Tibial artery (tissue), 4 donors: ENCODE measurements around the gene STARD10.

Source experiments
- DNase-seq, 2 donors: peaks; one replicate each; pipeline ENCODE4 v3.0.0-alpha.2; 2019
- H3K27ac ChIP-seq, 2 donors: fragments of 200-600 bp; sonication (generic) in 1 of 2; 1 replicate in 1 of 2; 2 replicates in 1 of 2; pipeline ENCODE4 v1.5.1; 2018 to 2019; ENCODE audit warnings: mild to moderate bottlenecking in 1 of 2
- H3K27me3 ChIP-seq, 2 donors: fragments of 200-600 bp; sonication (generic) in 1 of 2; one replicate each; pipeline versions ENCODE4 v1.5.1 to v1.6.0; 2016 to 2019
- H3K36me3 ChIP-seq, 3 donors: fragments of 200-600 bp; sonication (generic) in 2 of 3; one replicate each; pipeline ENCODE4 v1.5.1; 2016 to 2019; ENCODE audit warnings: mild to moderate bottlenecking in 2 of 3
- H3K4me1 ChIP-seq, 4 donors: fragments of 200-600 bp; sonication (generic) in 2 of 4; 1 replicate in 3 of 4; 2 replicates in 1 of 4; pipeline ENCODE4 v1.5.1; 2016 to 2019
- H3K4me3 ChIP-seq, 2 donors: fragments of 200-600 bp; sonication (generic) in 1 of 2; 1 replicate in 1 of 2; 2 replicates in 1 of 2; pipeline ENCODE4 v1.5.1; 2018 to 2019; ENCODE audit warnings: mild to moderate bottlenecking in 2 of 2
- H3K9me3 ChIP-seq, 3 donors: fragments of 200-600 bp; sonication (generic) in 1 of 3; one replicate each; pipeline ENCODE4 v1.5.1; 2016 to 2019
- intact Hi-C: fragments of 100-400 bp; cut with DNase I; formaldehyde crosslinking; loops from one replicate; pipeline ENCODE4 v1.15.0; 2023; ENCODE audit warnings: low total_unique reads
- TF ChIP-seq, protein P1 (sequence below), 2 experiments: fragments of 200-600 bp in 1 of 2; fragments of 450-650 bp in 1 of 2; IDR thresholded peaks; one replicate each; pipeline ENCODE4 v1.5.1; 2017 to 2019; ENCODE audit warnings: antibody characterized with exemption in 2 of 2, mild to moderate bottlenecking in 1 of 2, moderate library complexity in 1 of 2

The STARD10 gene

DNA sequence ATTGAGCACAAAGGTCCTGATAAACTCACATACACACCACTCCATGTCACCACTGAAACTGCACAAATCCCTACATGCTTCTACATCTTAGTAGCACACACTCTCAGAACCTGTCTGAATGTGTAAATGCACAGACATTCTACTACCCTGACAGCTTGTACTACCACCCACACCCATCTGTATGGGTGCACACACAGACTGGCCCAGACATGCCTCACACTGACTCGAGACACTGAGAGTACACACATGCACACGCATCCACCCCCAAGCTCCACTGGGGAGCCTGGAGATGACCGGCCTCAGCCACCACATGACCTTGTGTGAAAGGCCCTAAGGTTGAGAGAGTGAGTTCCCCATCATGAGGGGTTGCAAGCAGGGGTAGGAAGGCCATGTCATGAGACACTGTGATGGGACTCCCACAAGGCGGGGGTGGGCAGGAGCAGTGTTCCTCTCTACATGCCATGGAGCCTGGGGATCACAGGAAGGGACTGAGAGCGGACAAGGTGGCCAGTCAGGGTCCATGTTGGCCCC, 69.8 kb downstream of the STARD10 start:
- Histone ChIP-seq H3K9me3 (no peaks in the 10 kb centered on the region), H3K27ac (no peak overlapping the region), H3K36me3 (peaks cover 0 to 9% (median 0%) of the 10 kb centered on the region in 3 donors), H3K27me3 (no peaks in the 10 kb centered on the region), H3K4me3 (no peak overlapping the region), H3K4me1 (peaks cover 0 to 43% (median 31%) of the 10 kb centered on the region in 4 donors)
- DNase-seq, result no peak
- intact Hi-C loops, result loop anchor here (5.0 kb wide), 2 partner anchors 68 to 88 kb away; partner anchors contain the start of genes ATG16L2 and STARD10
- TF ChIP-seq, protein P1, sequence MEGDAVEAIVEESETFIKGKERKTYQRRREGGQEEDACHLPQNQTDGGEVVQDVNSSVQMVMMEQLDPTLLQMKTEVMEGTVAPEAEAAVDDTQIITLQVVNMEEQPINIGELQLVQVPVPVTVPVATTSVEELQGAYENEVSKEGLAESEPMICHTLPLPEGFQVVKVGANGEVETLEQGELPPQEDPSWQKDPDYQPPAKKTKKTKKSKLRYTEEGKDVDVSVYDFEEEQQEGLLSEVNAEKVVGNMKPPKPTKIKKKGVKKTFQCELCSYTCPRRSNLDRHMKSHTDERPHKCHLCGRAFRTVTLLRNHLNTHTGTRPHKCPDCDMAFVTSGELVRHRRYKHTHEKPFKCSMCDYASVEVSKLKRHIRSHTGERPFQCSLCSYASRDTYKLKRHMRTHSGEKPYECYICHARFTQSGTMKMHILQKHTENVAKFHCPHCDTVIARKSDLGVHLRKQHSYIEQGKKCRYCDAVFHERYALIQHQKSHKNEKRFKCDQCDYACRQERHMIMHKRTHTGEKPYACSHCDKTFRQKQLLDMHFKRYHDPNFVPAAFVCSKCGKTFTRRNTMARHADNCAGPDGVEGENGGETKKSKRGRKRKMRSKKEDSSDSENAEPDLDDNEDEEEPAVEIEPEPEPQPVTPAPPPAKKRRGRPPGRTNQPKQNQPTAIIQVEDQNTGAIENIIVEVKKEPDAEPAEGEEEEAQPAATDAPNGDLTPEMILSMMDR (IDR thresholded peaks at IDR 0.05), result no peak

DNA sequence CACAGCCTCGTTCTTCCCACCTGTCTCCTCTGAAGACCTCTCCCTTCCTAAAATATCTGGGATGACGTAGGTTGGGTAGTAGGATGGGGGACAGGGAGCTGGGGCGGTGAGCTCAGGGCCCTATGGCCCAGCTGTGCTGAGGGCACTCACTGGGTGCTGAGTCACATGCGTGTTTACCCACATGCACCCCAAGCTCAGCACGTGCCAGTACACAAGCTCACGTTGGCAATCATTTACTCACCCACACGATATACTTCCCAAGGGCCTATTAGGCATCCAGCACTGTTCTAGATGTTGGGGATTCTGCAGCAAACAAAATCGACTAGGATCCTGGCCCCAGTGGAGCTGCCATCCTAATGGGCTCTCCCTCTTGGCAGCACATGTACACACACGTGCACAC, 70.3 kb downstream of the STARD10 start:
- Histone ChIP-seq H3K27me3 (no peaks in the 10 kb centered on the region), H3K4me1 (peaks cover 0 to 49% (median 35%) of the 10 kb centered on the region in 4 donors), H3K36me3 (peaks cover 0 to 9% (median 0%) of the 10 kb centered on the region in 3 donors), H3K9me3 (no peaks in the 10 kb centered on the region), H3K4me3 (no peak overlapping the region), H3K27ac (no peak overlapping the region)
- no peak for DNase-seq
- TF ChIP-seq, protein P1 (IDR thresholded peaks at IDR 0.05), result no peak
- intact Hi-C loops, result loop anchor here (5.0 kb wide), 2 partner anchors 69 to 89 kb away; partner anchors contain the start of genes ATG16L2 and STARD10

DNA sequence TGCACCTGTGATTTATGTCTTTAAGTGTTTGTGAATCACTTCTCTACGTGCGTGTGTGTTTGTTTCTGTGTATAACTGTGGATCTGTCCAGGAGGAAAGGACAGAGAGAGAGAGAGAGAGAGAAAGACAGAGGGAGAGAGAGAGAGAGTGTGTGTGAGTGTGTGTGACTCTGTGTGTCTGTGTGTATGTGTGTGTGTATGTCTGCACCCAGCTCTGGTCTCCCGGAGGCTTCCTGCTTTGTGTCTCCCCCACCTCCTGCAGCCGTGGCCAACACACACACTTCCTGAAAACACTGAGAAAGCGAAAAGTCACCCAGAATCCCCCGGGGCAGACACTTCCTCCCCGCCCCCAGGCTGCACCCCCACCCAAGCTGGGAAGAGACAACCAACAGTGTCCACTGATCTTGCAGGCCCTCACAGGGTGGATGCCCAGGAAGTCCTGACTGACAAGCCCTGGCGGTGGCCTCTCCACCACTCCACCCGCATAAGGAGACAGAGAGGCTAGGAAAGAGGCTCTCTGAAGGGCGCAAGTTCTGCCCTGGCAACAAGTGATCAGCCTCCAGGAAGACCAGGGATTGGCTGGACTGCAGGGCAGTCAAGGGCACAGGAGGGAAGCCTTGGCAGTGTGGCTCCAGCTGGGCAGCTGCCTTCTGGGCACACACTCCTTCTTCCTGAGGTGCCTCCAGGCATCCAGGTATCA, 71.6 kb downstream of the STARD10 start:
- Histone ChIP-seq H3K9me3 (no peaks in the 10 kb centered on the region), H3K36me3 (peaks cover 0 to 18% (median 0%) of the 10 kb centered on the region in 3 donors), H3K27me3 (no peaks in the 10 kb centered on the region), H3K4me3 (peak overlapping the region; percentile 60 to 72), H3K27ac (peak overlapping the region; percentile 72 to 73), H3K4me1 (peaks cover 0 to 52% (median 37%) of the 10 kb centered on the region in 4 donors)
- intact Hi-C loops, result loop anchor here (5.0 kb wide), 2 partner anchors 70 to 90 kb away; partner anchors contain the start of genes ATG16L2 and STARD10
- TF ChIP-seq, protein P1 (IDR thresholded peaks at IDR 0.05), result no peak
- DNase-seq, result peak; percentile 90 to 95

DNA sequence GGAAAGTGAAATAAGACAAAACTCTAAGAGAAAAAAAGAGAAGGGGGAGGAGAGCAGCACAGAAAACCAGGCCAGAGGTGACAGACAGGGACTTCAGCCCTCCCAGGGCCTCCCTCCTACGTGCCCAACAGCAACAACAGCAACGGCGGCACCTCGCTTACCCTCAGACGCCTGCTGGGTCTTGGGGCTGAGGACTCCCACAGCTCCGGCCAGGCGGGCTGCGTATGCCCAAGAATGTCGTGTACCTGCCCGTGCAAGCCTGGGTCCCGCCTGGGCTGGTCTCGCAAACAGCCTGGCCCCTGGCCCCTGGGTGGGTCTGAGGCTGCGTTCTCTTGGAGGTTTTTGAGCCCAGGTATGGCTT, 72.2 kb downstream of the STARD10 start:
- intact Hi-C loops, result loop anchor here (5.0 kb wide), 2 partner anchors 71 to 91 kb away; partner anchors contain the start of genes ATG16L2 and STARD10
- Histone ChIP-seq H3K9me3 (no peaks in the 10 kb centered on the region), H3K27ac (peak overlapping the region; percentile 72 to 73), H3K36me3 (peaks cover 0 to 19% (median 0%) of the 10 kb centered on the region in 3 donors), H3K4me1 (peaks cover 0 to 52% (median 38%) of the 10 kb centered on the region in 4 donors), H3K4me3 (peak overlapping the region; percentile 60 to 72), H3K27me3 (no peaks in the 10 kb centered on the region)
- DNase-seq, result no peak
- TF ChIP-seq, protein P1 (IDR thresholded peaks at IDR 0.05), result no peak

DNA sequence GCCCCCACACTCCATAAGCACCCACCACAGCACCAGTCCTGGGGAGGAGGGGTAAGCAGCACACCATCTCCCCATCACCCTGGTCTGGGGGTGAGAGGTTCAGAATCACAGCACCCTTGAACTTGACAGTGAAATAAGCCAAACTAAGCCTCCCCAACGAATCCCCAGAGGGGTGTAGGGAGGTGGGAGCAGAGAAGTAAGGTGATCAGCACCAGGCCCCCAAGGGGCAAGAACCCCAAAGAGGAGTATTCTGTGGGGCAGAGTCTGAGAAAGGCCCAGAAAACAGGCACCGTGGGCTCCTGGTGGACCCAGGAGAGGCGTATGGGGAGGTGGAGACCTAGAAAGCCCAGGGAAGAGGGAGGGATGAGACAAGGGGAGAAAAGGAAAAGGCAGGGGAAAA, 72.6 kb downstream of the STARD10 start:
- Histone ChIP-seq H3K36me3 (peaks cover 0 to 17% (median 0%) of the 10 kb centered on the region in 3 donors), H3K9me3 (no peaks in the 10 kb centered on the region), H3K4me3 (peak overlapping the region; percentile 60 to 72), H3K27ac (peak overlapping the region; percentile 72 to 73), H3K27me3 (no peaks in the 10 kb centered on the region), H3K4me1 (peaks cover 0 to 52% (median 39%) of the 10 kb centered on the region in 4 donors)
- TF ChIP-seq, protein P1 (IDR thresholded peaks at IDR 0.05), result no peak
- no peak for DNase-seq
- intact Hi-C loops, result loop anchor here (5.0 kb wide), 2 partner anchors 71 to 91 kb away; partner anchors contain the start of genes ATG16L2 and STARD10
